ENCODE measurements around the gene ATAT1. TPM values are rescaled to one million over a fixed set of nuclear protein-coding genes. Genes with fewer than 3 reads are reported as not detected.

The ATAT1 gene
- total RNA-seq, 1 donor from 2014 or later, result 13.7 TPM

DNA sequence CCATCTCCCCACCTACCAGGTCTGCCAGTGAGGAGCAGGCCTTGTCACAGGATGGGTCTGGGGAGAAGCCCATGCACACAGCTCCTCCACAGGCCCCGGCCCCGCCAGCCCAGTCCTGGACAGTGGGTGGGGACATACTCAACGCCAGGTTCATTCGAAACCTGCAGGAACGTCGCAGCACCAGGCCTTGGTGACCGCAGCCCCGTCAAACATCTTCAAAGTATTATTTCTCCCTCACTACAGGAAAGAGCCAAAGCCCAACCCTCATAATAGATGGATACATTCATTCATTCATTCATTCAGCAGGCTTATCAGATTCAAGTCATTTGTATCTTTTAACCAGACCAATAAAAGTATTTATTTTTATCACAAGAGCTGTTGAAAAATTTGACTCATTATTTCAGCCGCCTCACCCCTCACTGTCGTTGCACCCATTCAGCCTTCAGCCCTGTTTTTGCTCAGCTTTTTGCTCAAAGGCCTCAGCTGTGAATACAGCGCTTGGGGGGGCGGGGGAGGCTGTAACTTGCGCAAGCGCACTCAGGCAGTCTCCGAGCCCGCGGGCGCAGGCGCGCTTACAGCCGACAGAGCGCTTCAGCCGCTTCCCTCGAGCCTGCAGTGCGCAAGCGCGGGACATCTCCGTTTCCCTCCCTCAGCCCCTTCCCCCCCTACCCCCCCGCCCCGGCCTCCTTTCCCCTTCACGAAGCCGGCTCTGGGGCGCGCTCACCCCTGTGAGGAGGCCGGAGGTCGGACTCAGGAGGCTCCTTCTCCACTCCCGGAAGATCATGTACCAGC is 20.0 kb downstream of the ATAT1 start, which contains the start of gene C6orf136:
C6orf136 (plus strand) TSS at position 684 of the 792 bp plus-strand sequence; CDS start at position 783, 99 bp downstream.
- Histone ChIP-seq H3K27me3 (no peaks in the 10 kb centered on the region), H3K27ac (peak within 1 kb of the TSS; percentile 85 to 93), H3K4me3 (peak within 1 kb of the TSS; percentile 89 to 96), H3K36me3 (peaks cover 9 to 27% of the 10 kb centered on the region in 2 donors), H3K4me1 (peaks cover 0 to 12% of the 10 kb centered on the region in 2 donors), H3K9me3 (no peaks in the 10 kb centered on the region)
- TF ChIP-seq, protein P1, sequence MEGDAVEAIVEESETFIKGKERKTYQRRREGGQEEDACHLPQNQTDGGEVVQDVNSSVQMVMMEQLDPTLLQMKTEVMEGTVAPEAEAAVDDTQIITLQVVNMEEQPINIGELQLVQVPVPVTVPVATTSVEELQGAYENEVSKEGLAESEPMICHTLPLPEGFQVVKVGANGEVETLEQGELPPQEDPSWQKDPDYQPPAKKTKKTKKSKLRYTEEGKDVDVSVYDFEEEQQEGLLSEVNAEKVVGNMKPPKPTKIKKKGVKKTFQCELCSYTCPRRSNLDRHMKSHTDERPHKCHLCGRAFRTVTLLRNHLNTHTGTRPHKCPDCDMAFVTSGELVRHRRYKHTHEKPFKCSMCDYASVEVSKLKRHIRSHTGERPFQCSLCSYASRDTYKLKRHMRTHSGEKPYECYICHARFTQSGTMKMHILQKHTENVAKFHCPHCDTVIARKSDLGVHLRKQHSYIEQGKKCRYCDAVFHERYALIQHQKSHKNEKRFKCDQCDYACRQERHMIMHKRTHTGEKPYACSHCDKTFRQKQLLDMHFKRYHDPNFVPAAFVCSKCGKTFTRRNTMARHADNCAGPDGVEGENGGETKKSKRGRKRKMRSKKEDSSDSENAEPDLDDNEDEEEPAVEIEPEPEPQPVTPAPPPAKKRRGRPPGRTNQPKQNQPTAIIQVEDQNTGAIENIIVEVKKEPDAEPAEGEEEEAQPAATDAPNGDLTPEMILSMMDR (IDR thresholded peaks at IDR 0.05), result no peak
- intact Hi-C loops (cut with DNase I), result loop anchor here (2.0 kb wide), 1 partner anchor 26 kb away; the partner anchor contains the start of gene DHX16
- peak; percentile 67 to 95 for DNase-seq (ENCODE audit: low spot score in 2 of 2)

DNA sequence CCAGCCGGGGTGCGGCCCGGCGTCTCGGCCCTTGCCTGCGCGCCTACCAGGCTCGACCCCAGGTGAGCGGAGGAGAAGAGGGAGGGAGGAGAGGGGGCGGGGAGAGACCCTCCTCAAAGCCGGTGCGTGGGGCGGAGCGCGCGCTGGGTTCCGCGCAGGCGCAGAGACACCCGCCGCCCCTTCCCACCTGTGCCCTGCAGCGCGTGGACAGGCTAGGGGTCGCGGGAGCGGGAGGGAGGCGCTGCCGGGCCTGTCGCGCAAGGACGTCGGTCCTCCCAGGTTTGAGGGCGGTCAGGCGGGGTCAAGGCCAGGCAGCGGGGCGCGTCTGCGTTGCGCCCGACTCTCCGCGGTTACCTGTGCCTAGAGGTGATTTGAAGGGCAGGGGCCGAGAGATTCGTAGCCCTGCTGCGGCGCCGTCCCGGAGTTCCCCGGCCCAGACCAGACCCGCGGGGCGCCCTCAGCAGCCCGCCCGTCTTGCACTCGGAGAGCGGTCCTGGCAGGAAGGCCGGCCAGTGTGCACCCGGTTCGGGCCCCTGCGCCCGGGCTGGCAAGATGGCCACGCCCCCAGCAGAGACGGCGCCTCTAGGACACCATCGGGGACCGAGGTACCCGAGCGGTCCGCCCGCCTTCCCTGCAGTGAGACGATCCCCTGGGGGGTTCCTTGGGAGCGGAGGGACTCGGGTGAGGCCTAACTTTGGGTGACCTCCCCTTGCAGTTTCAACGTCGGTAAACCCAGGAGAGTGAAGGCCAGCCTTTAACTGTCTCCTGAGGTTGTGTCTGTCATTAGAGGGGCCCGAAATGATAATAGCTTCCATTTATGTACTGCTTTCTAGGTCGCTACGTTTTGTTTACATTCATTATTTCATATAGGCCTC is 20.8 kb downstream of the ATAT1 start:
- intact Hi-C loops (cut with DNase I), result loop anchor here (2.0 kb wide), 1 partner anchor 25 kb away; the partner anchor contains the start of gene DHX16
- DNase-seq (ENCODE audit: low spot score in 2 of 2), result peak in 1 of 2 donors; percentile 79
- Histone ChIP-seq H3K9me3 (no peaks in the 10 kb centered on the region), H3K4me3 (peak overlapping the region; percentile 89 to 96), H3K4me1 (peaks cover 0 to 12% of the 10 kb centered on the region in 2 donors), H3K27ac (peak overlapping the region; percentile 85 to 93), H3K27me3 (no peaks in the 10 kb centered on the region), H3K36me3 (peaks cover 16 to 29% of the 10 kb centered on the region in 2 donors)
- TF ChIP-seq, protein P1 (IDR thresholded peaks at IDR 0.05), result no peak

DNA sequence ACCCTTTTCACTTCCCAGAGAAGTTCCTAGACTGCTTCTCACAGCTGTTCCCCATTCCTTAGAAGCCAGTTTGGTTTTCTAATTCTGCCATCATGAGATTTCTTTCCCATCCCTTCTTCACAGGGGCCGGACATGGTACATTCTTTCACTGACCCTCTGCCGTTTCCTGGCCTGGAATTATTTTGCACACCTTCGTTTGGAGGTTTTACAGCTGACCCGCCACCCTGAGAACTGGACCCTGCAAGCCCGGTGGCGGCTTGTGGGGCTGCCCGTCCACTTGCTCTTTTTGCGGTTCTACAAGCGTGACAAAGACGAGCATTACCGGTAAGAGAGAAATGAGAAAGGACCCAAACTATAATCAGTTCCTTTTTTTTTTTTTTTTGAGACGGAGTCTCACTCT is 24.5 kb downstream of the ATAT1 start:
- intact Hi-C loops (cut with DNase I), result no loop called here
- no peak overlapping the region for H3K27ac ChIP-seq
- no peaks in the 10 kb centered on the region for H3K27me3 ChIP-seq
- H3K4me3 ChIP-seq, result no peak overlapping the region
- peaks cover 47 to 53% of the 10 kb centered on the region in 2 donors for H3K36me3 ChIP-seq
- H3K4me1 ChIP-seq, result peaks cover 0 to 12% of the 10 kb centered on the region in 2 donors
- DNase-seq (ENCODE audit: low spot score in 2 of 2), result no peak
- TF ChIP-seq, protein P1 (IDR thresholded peaks at IDR 0.05), result no peak
- H3K9me3 ChIP-seq, result no peaks in the 10 kb centered on the region

DNA sequence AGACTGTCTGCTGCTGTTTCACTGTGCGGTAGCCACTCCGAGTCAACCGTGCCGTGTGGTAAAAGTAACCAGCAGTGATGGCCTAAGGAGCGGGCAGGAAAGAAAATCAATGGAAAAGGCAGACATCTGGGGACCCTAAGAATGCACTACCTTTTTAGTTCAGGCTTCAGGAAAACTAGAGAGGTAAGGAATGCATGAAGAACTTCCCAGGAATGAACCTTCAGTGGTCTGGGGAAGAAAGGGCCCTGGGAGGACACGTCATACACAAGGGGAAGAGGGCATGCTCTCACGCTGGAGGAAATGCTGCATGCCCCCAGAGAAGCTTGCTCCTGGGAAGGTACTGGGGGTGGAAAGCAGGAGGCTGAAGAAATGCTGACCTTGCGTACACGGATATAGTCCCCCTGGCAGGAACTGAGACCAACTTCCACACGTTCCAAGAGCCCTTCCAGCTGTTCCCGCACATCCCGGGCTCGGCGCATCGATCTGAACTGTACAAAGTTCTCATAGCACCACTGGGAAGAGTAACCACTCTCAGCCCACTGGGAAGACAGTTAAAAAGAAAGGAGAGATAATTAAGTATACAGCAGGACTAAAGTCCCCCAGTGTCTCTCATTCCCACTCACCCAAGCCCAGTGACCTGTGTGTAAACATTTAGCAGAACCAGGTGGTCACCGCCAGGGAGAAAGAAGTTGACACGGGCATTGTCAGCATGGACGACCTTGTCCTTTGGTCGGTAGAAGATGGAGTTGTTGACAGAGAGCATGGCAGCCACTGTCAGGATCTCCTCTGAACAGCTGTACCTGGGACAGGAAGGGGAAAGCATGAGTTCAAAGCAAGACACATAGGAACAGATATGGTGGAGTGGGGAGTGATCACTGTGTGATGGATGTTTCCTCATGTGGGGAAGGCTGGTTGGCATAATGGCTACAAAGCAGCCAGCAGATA is 28.4 kb downstream of the ATAT1 start:
- no peak overlapping the region for H3K4me3 ChIP-seq
- peaks cover 82 to 92% of the 10 kb centered on the region in 2 donors for H3K36me3 ChIP-seq
- DNase-seq (ENCODE audit: low spot score in 2 of 2), result no peak
- H3K27ac ChIP-seq, result no peak overlapping the region
- no peaks in the 10 kb centered on the region for H3K4me1 ChIP-seq
- TF ChIP-seq, protein P1 (IDR thresholded peaks at IDR 0.05), result no peak
- no peaks in the 10 kb centered on the region for H3K27me3 ChIP-seq
- intact Hi-C loops (cut with DNase I), result no loop called here
- H3K9me3 ChIP-seq, result no peaks in the 10 kb centered on the region

DNA sequence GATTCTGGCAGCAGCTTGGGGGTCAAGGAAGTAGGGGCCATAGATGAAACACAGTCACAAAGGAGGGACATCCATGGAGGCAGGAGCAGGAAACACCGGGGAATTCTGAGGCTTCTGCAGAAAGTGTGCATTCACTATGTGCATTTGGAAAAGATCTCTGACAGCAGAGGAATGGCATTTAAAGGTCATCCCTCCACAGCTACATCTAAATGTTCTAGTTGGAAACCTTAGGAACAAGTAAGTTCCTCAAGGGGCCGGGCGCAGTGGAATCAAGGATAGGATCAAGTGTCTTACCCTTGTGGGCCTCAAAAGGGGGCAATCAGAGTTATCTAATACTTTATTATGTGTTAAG is 29.0 kb downstream of the ATAT1 start:
- intact Hi-C loops (cut with DNase I), result no loop called here
- no peak for DNase-seq (ENCODE audit: low spot score in 2 of 2)
- TF ChIP-seq, protein P1 (IDR thresholded peaks at IDR 0.05), result no peak
- Histone ChIP-seq H3K27ac (no peak overlapping the region), H3K4me1 (no peaks in the 10 kb centered on the region), H3K36me3 (peaks cover 84 to 97% of the 10 kb centered on the region in 2 donors), H3K9me3 (no peaks in the 10 kb centered on the region), H3K27me3 (no peaks in the 10 kb centered on the region), H3K4me3 (no peak overlapping the region)

Measured in ascending aorta (tissue), 2 donors.